Measurements from ENCODE around the gene FMNL2.

The FMNL2 gene

DNA sequence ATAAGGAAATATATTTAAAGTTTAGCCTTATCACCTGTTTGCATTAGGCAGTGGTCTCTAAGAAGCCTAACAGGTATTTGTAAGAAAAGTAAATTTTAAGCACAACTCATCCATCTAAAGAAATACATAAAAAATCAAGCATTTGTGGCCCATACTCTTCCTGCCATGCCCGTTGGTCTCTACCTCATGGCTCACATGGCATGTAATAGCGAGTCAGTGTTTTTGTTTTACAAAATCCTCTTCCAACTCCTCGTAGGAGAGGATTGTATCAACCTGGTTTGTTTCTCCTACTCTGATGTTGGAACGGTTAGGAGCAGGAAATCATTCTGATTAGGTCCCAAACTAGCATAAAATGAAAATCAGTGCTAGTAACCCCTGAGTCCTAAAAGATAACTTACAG lies 91.8 kb downstream of the FMNL2 start:
- no peak for DNase-seq (ENCODE audit: low spot score)

GRCh38 chr2:152427902-152428301 lies 92.9 kb downstream of the FMNL2 start:
- DNase-seq (ENCODE audit: low spot score), result no peak

- DNase-seq (ENCODE audit: low spot score), result peak; percentile 57
Measured at GRCh38 chr2:152428800-152429582, 94.0 kb downstream of the FMNL2 start.

- DNase-seq (ENCODE audit: low spot score), result no peak
Measured at GRCh38 chr2:152430876-152431275, 95.9 kb downstream of the FMNL2 start.

GRCh38 chr2:152431370-152432098 lies 96.6 kb downstream of the FMNL2 start:
- no peak for DNase-seq (ENCODE audit: low spot score)

GRCh38 chr2:152432206-152432653 lies 97.3 kb downstream of the FMNL2 start:
- DNase-seq (ENCODE audit: low spot score), result no peak

DNA sequence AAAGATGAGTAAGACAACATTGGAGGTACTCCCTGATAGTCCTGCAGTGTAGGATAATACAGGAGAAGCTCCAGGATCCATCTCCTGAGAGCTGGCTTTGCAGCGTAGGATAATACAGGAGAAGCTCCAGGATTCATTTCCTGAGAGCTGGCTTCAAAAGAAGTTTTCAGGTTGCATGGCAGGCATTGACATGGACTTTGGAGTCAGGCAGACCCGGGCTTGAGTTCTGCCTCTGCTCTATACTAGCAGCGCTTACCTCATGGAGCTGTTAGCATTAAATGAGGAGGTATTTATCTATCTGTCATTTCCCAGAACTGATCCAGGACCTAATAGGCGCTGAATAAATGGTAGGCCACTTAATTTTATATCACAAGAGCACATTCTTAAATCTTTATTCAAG lies 97.8 kb downstream of the FMNL2 start:
- DNase-seq (ENCODE audit: low spot score), result no peak

DNA sequence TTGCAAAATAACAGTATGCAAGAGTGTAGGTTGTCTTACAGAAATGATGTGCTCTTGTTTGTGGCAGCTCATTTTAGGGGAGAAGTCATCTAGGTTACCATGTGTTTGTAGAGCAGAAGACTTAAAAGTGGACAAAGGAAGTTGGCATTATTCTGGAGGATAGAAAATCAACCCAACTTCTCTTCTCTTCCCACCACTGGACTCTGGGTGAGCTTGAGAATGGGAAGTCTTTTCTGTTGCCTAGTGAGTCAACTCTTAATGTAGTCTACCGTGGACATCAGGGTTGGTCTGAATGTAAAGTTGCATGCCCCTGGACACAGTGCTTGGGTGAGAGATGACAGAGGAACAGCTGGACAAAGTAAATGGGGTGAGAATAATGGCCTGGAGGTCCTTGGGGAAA lies 98.3 kb downstream of the FMNL2 start:
- no peak for DNase-seq (ENCODE audit: low spot score)

DNA sequence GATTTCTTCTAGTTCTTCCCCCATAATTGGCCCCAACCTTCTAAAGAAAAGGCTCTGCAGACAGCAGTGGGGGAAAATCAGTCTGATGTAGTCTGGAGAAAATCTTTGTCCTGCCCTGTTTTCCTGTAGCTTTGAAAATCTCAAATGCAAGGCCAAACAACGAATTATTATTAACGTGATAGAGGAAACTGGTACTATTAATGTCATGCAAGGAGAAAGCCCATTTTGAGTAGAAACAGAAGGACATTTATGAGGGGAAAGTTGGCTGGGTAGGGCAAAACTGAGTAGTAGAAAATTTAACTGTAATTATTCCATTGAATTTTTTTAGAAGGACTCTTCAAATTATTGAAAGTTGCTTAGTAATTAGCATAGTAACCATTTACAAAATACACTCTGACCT lies 98.8 kb downstream of the FMNL2 start:
- no peak for DNase-seq (ENCODE audit: low spot score)

GRCh38 chr2:152434395-152435182 lies 99.6 kb downstream of the FMNL2 start:
- no peak for DNase-seq (ENCODE audit: low spot score)

DNA sequence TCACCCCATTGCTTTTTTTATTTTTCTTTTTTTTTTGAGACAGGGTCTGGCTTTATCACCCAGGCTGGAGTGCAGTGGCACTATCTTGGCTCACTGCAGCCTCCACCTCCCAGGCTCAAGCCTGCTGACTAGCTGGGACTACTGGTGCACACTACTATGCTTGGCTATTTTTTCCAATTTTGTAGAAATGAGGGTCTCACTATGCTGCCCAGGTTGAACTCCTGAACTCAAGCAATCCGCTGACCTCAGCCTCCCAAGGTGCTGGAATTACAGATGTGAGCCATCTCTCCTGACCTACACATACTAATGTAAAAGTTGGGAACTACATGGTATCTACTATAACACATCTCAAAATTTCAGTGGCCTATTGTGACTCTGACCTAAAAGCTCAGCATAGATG lies 101.2 kb downstream of the FMNL2 start:
- DNase-seq (ENCODE audit: low spot score), result no peak

- DNase-seq (ENCODE audit: low spot score), result no peak
Measured at GRCh38 chr2:152437276-152438108, 102.5 kb downstream of the FMNL2 start.

- no peak for DNase-seq (ENCODE audit: low spot score)
Measured at GRCh38 chr2:152440049-152440448, 105.1 kb downstream of the FMNL2 start.

DNA sequence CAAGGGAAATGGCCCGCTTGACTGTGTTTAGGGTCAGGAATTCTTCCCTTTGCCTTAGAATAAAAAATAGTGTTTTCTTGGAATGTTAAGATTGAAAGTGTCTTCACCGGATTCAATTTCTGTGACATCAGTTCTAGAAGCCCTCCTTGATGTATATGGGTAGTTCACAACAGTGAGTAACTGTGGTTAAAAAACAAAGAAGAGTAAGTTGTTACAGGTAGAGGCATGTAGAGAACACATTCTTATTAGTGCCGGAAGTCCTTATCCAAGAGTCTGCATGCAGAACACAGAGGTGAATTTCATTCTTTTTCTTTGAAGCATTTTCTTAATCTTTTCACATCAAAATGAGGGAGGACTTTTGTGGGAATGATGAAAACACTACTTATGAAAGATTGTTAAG lies 105.5 kb downstream of the FMNL2 start:
- DNase-seq (ENCODE audit: low spot score), result no peak

DNA sequence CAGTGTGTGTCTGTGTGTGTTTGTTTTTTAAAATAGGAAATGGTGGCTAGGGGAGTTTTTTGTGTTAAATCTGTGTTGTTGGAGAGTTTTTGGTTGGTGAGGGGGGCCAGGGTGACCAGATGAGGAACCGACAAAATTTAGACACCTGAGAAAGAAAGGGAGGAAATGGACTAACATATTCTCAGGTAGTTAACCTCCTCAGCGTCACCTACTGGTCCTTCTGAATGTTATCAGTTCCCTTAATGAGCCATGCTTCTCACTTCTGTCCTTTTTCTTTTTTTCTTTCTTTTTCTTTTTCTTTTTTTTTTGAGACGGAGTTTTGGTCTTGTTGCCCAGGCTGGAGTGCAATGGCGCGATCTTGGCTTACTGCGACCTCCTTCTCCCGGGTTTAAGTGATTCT lies 107.0 kb downstream of the FMNL2 start:
- no peak for DNase-seq (ENCODE audit: low spot score)

- peak; percentile 42 for DNase-seq (ENCODE audit: low spot score)
Measured at GRCh38 chr2:152443771-152444170, 108.8 kb downstream of the FMNL2 start.

- no peak for DNase-seq (ENCODE audit: low spot score)
Measured at GRCh38 chr2:152444448-152444847, 109.5 kb downstream of the FMNL2 start.

GRCh38 chr2:152445375-152445774 lies 110.4 kb downstream of the FMNL2 start:
- no peak for DNase-seq (ENCODE audit: low spot score)

DNA sequence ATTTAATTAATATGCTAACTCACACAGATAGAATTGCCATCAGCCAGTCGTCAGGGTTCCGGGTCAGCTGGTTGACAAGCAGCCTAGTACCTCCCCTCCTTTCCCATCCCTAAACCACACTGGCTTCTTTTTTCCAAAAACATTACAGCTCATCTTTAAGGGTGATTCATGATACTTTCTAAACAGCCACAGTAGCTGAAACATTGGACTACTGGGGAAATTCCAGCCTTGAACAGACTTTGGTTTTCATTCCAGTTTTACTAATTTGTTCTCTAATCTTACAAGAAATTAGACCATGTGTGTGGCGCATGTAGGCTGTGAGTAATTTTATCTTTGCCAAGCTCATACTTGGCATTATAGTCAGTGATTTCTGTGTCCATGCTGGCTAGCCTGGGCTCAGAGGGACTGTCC lies 110.8 kb downstream of the FMNL2 start:
- peak; percentile 64 for DNase-seq (ENCODE audit: low spot score)

DNA sequence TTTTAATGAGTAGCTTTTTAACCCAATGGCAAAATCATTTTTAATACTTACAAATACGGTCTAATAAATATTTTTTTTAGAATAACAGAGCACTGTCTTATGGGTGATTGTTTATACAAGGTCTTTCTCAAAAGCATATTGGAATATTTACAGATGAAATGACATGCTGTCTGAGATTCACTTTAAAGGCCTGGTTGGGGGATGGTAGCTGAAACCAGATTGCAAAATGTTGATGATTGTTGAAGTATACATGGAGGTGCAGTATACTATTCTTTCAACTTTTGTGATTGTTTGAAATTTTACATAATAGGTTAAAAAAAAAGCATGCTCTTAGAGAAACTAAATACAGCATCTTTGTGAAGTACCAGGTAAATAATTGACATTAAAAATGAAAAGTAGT lies 111.2 kb downstream of the FMNL2 start:
- no peak for DNase-seq (ENCODE audit: low spot score)

DNA sequence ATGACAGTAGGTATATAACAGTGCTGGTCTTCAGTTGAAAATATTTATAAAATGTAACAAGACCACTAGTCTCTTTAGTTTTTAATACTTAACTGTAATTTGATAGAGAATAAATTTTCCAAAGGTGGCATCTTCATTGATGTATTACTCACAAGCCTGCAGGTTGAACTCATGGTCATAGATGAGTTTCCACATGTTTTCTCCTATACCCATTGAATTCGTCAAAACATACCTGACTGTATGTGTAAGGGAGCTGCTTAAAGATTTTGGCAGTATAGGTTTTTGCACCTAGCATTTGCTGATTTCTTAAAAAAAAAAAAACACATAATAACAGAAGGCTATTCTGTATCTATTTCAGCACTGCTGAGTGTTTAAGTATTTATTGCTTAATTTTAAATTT lies 112.9 kb downstream of the FMNL2 start:
- no peak for DNase-seq (ENCODE audit: low spot score)

DNA sequence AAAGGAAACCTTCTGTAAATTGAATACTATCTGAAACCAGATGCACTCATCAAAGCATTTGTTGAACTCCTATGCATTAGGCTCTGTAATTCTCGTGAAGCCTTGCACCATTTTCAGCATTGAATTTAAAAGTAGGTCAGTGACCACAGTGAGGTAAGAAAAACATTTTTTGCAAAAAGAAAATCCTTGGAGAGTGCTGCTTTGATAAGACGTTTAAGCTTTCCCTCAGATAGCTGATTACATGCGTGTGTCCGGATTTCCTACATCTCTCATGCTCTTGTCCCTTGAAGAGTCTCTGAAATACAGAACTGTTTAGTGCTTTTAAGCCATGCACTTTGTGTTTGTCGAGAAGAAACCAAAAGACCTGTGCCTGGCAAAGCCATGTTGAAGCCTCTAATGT lies 113.6 kb downstream of the FMNL2 start:
- DNase-seq (ENCODE audit: low spot score), result no peak
